GM10248 (cell line): ENCODE measurements around the gene SRSF2.
"Not testable (repeated sequence)": the region's sequence is repeated elsewhere in the genome, so short reads cannot be mapped to it uniquely, and the experiment has no call there.

Experiments
- CTCF ChIA-PET: fragments of 300-600 bp; sonication (Branson Sonifier 250); formaldehyde crosslinking; extraction: SDS; loops from one replicate; lab custom pipeline; 2021; ENCODE audit warnings: antibody characterized with exemption; lab: Yijun Ruan, JAX
- POLR2A ChIA-PET: fragments of 350-650 bp; sonication (Branson Sonifier 250); formaldehyde crosslinking; extraction: SDS; loops from one replicate; lab custom pipeline; 2020; ENCODE audit warnings: antibody characterized with exemption; lab: Yijun Ruan, JAX
- DNase-seq: peaks from one replicate; pipeline ENCODE4 v3.0.0; 2012; ENCODE audit errors: extremely low spot score
- TF ChIP-seq, protein P1 (sequence below): IDR thresholded peaks from 2 replicates; pipeline ENCODE4 v1.5.1; 2012; ENCODE audit warnings: mild to moderate bottlenecking, low read depth; ENCODE audit errors: extremely low read depth, missing control alignments, control extremely low read depth

SRSF2 gene

DNA sequence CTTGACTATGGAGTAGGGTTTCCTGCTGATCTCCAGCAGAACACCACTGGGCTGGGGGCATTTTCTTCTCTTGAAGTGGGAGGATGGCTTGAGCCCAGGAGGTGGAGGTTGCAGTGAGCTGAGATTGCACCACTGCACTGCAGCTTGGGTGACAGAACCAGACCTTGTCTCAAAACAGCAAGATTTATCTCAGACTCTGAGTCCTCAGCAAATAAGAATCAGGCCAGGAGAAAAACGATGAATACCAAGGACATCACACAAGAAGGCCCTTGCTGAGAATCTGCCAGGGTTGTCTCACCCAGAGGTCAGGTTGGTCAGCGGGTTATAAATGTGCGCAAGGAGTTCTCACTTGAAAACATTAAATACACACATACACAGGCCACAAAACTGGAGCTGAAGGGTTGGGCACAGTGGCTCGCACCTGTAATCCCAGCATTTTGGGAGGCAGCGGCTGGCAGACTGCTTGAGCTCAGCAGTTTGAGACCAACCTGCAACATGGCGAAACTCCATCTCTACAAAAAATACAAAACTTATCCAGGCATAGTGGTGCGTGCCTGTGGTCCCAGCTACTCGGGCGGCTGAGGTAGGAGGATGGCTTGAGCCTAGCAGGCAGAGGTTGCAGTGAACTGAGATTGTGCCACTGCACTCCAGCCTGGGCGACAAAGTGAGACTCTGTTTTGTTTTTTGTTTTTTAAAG lies 34.0 kb downstream of the SRSF2 start:
- TF ChIP-seq, protein P1, sequence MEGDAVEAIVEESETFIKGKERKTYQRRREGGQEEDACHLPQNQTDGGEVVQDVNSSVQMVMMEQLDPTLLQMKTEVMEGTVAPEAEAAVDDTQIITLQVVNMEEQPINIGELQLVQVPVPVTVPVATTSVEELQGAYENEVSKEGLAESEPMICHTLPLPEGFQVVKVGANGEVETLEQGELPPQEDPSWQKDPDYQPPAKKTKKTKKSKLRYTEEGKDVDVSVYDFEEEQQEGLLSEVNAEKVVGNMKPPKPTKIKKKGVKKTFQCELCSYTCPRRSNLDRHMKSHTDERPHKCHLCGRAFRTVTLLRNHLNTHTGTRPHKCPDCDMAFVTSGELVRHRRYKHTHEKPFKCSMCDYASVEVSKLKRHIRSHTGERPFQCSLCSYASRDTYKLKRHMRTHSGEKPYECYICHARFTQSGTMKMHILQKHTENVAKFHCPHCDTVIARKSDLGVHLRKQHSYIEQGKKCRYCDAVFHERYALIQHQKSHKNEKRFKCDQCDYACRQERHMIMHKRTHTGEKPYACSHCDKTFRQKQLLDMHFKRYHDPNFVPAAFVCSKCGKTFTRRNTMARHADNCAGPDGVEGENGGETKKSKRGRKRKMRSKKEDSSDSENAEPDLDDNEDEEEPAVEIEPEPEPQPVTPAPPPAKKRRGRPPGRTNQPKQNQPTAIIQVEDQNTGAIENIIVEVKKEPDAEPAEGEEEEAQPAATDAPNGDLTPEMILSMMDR, result no peak
- ChIA-PET CTCF (interaction anchor here (0.7 to 2.7 kb wide), 2 partner anchors 10 to 23 kb away, joined by 3 to 8 read pairs; no protein-coding TSS in a partner anchor), POLR2A (no interaction called here)
- DNase-seq, result no peak

DNA sequence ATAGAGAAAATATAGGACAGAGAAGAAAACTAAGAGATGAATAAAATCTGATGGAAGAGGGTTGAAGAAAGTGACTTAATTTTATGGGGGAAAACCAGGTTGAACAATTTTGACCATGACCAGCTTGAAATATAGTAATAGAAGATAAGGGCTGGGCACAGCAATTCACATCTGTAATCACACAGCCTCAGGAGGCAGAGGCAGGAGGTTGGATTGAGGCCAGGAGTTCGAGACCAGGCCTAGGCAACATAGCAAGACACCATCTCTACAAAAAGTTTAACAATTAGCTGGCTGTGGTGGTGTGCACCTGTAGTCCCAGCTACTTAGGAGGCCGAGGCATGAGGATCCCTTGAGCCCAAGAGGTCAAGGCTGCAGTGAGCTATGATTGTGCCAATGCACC lies 35.1 kb downstream of the SRSF2 start:
- ChIA-PET POLR2A (no interaction called here), CTCF (interaction anchor here (1.3 to 2.7 kb wide), 3 partner anchors 11 to 179 kb away, joined by 3 to 8 read pairs (median 5); no protein-coding TSS in a partner anchor)
- DNase-seq, result no peak
- TF ChIP-seq, protein P1, result no peak

DNA sequence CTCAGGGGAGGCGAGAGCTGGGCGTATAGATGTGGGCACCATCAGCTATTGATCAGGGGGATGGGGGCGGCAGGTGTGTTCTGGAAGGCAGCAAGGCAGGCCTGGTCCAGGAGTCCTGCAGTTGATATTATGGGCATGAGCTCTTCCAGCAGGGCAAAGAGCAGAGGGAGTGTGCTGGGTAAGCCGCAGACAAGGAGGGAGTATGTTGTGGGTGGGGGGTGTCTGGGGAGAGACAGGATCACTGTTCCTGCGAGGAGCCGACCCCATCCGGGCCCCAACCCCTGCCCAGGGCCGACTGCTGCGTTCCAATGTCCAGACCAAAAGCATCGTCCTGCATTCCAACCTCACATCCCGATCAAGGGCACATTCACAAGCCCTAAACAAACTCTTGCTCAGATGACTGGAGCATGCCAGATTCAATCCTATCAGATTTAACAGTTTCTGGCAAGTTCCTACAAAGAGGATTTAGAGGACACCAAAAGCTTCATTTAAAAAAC lies 35.6 kb downstream of the SRSF2 start:
- TF ChIP-seq, protein P1, result no peak
- DNase-seq, result no peak
- ChIA-PET CTCF (interaction anchor here (1.3 to 2.7 kb wide), 3 partner anchors 12 to 178 kb away, joined by 3 to 8 read pairs (median 5); no protein-coding TSS in a partner anchor), POLR2A (no interaction called here)

DNA sequence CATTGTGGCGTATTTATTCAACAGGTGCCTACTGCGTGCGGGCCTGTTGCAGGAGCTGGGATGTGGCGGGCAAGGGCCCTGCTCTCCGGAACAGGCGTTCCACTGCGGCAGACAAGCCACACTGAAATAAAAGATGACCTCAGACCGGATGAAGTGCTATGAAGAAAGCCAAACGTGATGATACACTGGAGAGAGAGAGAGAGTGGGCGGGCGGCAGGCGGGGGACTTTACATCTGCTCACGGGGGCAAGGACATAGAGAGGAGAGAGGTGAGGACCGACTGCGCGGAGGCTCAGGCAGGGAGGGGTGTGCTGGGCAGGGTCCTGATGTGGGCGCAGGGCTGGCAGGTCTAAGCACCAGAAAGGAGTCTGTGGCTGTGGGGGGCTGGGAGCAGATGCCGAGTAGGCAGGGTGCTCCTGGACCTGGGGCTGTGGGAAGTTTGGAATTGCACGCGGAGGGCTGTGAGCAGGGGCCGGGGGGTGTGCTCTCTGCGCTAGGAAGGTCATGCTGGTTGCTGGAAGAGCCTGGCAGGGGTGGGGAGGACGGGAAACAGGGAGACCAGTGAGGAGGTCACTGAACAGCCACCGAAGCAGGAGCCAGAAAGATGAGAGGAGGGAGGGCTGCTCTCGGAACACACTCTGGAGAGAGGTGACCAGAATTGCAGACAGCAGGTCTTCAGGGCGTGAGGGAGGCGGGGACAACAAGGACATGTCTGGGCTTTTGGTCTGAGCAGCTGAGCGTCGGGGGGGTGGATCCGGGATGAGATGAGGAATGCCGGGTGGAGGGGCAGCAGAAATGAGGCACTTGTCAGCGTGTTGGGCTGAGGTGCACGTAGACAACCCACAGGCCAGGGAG lies 36.3 kb downstream of the SRSF2 start:
- no peak for DNase-seq
- TF ChIP-seq, protein P1, result no peak
- POLR2A ChIA-PET, result no interaction called here
- CTCF ChIA-PET, result interaction anchor here (1.3 to 2.7 kb wide), 3 partner anchors 13 to 178 kb away, joined by 3 to 8 read pairs (median 5); no protein-coding TSS in a partner anchor

DNA sequence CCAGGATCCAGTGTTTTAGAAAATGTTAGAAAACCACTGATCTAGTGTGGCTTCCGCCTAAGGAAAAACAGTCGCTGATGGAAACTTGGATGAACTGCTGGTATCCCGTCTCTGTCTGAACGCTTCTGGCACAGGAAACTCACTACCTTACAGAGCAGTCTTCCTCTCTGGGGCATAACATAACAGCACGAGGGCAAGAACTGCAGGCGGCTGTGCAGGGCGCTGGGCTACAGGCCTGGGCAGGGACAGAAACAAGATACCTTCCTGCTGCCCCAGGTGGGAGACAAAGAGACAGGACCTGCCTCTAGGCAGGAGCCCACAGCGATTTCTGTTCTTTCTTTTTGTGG lies 36.9 kb downstream of the SRSF2 start:
- ChIA-PET CTCF (no interaction called here), POLR2A (no interaction called here)
- DNase-seq, result no peak
- TF ChIP-seq, protein P1, result no peak

DNA sequence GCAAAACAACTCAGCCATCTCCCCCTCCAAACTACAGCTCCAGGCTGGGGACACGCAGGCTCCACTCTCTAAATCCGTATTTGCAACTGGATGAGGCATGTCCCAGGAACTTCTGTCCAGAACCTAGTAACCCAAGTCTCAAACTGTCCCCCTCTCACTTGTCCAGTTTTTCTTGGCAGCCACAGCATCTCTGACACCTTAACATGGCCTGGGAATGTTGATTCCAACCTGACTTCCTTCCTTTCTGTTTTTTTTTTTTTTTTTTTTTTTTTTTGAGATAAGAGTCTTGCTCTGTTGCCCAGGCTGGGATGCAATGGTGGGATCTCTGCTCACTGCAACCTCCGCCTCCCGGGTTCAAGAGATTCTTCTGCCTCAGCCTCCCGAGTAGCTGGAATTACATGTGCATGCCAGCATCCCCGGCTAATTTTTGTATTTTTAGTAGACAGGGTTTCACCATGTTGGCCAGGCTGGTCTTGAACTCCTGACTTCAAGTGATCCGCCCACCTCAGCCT lies 38.6 kb downstream of the SRSF2 start:
- DNase-seq, POLR2A ChIA-PET: not testable (repeated sequence)
- CTCF ChIA-PET, result interaction anchor here (1.1 to 3.8 kb wide), 2 partner anchors 17 kb away, joined by 3 to 20 read pairs; no protein-coding TSS in a partner anchor
